WTC11 (cell line): ENCODE results near the gene SPATA3.

Experiments used
- ATF6 ChIP-seq: sonication (generic); formaldehyde crosslinking; IDR thresholded peaks from 2 replicates; pipeline ENCODE4 v1.8.1; 2023; ENCODE audit warnings: mild to moderate bottlenecking, missing genetic modification reagents
- CTCF ChIP-seq: fragments of 200-600 bp; IDR thresholded peaks from 2 replicates; pipeline ENCODE4 v1.8.0; 2022; ENCODE audit warnings: antibody characterized with exemption
- ESRRA ChIP-seq: sonication (generic); formaldehyde crosslinking; IDR thresholded peaks from 2 replicates; pipeline ENCODE4 v1.8.1; 2022; ENCODE audit warnings: mild to moderate bottlenecking, missing genetic modification reagents, borderline replicate concordance
- GTF2I ChIP-seq: fragments of 250-450 bp; sonication (Bioruptor Pico); conservative IDR thresholded peaks from 2 replicates; pipeline ENCODE4 v1.4.0; 2021; ENCODE audit warnings: mild to moderate bottlenecking
- HMGXB4 ChIP-seq: sonication (generic); formaldehyde crosslinking; IDR thresholded peaks from 2 replicates; pipeline ENCODE4 v1.8.1; 2023; ENCODE audit warnings: mild to moderate bottlenecking, moderate library complexity, missing genetic modification reagents
- NR3C1 ChIP-seq: sonication (generic); formaldehyde crosslinking; conservative IDR thresholded peaks from 2 replicates; pipeline ENCODE4 v1.8.1; 2023; ENCODE audit warnings: low read depth, mild to moderate bottlenecking, missing genetic modification reagents
- ZNF219 ChIP-seq: sonication (generic); formaldehyde crosslinking; IDR thresholded peaks from 2 replicates; pipeline ENCODE4 v1.8.0; 2023; ENCODE audit warnings: missing genetic modification reagents, mild to moderate bottlenecking, borderline replicate concordance
- ZNF416 ChIP-seq: fragments of 250-450 bp; sonication (Bioruptor Pico); IDR thresholded peaks from 2 replicates; pipeline ENCODE4 v1.9.0; 2021; ENCODE audit warnings: mild to moderate bottlenecking, inconsistent platforms

- TF ChIP-seq CTCF (no peak), ZNF416 (CRISPR knock-in tag) (no peak), ZNF219 (CRISPR knock-in tag) (no peak), ATF6 (CRISPR knock-in tag) (no peak), ESRRA (CRISPR knock-in tag) (no peak), NR3C1 (CRISPR knock-in tag) (no peak), GTF2I (CRISPR knock-in tag) (no peak), HMGXB4 (CRISPR knock-in tag) (no peak)
Observed at GRCh38 chr2:230972046-230972445, 23.9 kb upstream of the SPATA3 start.
